SK-N-SH (cell line): ENCODE results near the gene SP3.

Experiments
- CHD2 ChIP-seq: fragments of 150-350 bp; IDR thresholded peaks from 2 replicates; pipeline ENCODE4 v1.6.1; 2018; ENCODE audit warnings: low read length; ENCODE audit not compliant: partially characterized antibody
- RAD21 ChIP-seq: IDR thresholded peaks from 2 replicates; pipeline ENCODE4 v1.6.1; 2012; ENCODE audit warnings: mild to moderate bottlenecking, low read length
- SIN3A ChIP-seq: IDR thresholded peaks from 2 replicates; pipeline ENCODE4 v1.6.1; 2012; ENCODE audit warnings: low read depth, mild to moderate bottlenecking, low read length, moderate library complexity, borderline replicate concordance
- TF ChIP-seq, protein P1 (sequence below): fragments of 200-600 bp; sonication (generic); IDR thresholded peaks from 2 replicates; pipeline ENCODE4 v1.6.1; 2017; ENCODE audit warnings: antibody characterized with exemption, mild to moderate bottlenecking, moderate library complexity

DNA sequence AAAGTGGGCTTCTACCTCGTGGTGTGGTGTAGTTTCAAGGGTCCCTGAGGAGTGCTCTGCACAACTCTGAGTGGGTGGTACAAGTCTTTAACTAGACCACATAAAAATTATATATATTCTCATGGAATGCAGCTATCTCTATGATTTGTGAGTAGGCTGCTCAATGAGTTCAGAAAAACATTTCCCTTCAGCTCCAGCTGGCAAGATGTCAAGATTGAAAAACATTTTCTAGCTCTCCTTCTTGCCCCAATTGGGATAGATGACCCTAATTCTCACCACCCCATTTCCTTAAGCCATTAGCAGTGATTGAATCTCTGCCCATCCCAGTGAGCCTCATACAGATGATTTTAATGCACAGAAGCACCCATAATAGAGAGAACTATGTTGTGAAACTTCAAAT is 28.3 kb upstream of the SP3 start:
- TF ChIP-seq SIN3A (no peak), CHD2 (no peak), RAD21 (no peak)
- TF ChIP-seq, protein P1, sequence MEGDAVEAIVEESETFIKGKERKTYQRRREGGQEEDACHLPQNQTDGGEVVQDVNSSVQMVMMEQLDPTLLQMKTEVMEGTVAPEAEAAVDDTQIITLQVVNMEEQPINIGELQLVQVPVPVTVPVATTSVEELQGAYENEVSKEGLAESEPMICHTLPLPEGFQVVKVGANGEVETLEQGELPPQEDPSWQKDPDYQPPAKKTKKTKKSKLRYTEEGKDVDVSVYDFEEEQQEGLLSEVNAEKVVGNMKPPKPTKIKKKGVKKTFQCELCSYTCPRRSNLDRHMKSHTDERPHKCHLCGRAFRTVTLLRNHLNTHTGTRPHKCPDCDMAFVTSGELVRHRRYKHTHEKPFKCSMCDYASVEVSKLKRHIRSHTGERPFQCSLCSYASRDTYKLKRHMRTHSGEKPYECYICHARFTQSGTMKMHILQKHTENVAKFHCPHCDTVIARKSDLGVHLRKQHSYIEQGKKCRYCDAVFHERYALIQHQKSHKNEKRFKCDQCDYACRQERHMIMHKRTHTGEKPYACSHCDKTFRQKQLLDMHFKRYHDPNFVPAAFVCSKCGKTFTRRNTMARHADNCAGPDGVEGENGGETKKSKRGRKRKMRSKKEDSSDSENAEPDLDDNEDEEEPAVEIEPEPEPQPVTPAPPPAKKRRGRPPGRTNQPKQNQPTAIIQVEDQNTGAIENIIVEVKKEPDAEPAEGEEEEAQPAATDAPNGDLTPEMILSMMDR: no peak
